Suprapubic skin (tissue), 4 donors: ENCODE measurements around the gene PDE3A. TPM values are rescaled to one million over a fixed set of nuclear protein-coding genes. Genes with fewer than 3 reads are reported as not detected.

Experiments used
- DNase-seq, 2 donors: peaks; one replicate each; pipeline ENCODE4 v3.0.0-alpha.2; 2019; ENCODE audit warnings: low spot score in 2 of 2
- H3K27ac ChIP-seq: fragments of 200-600 bp; sonication (generic); one replicate; pipeline ENCODE4 v1.5.1; 2019
- H3K27me3 ChIP-seq: fragments of 200-600 bp; sonication (generic); one replicate; pipeline ENCODE4 v1.5.1; 2019
- H3K36me3 ChIP-seq: fragments of 200-600 bp; sonication (generic); one replicate; pipeline ENCODE4 v1.5.1; 2019
- H3K4me1 ChIP-seq: fragments of 200-600 bp; sonication (generic); one replicate; pipeline ENCODE4 v1.5.1; 2019
- H3K4me3 ChIP-seq: fragments of 200-600 bp; sonication (generic); one replicate; pipeline ENCODE4 v1.5.1; 2019; ENCODE audit warnings: mild to moderate bottlenecking
- H3K9me3 ChIP-seq: fragments of 200-600 bp; sonication (generic); one replicate; pipeline ENCODE4 v1.5.1; 2019
- CTCF ChIP-seq, 2 donors: fragments of 200-600 bp in 1 of 2; fragments of 450-650 bp in 1 of 2; sonication (generic) in 1 of 2; IDR thresholded peaks; one replicate each; pipeline ENCODE4 v1.5.1; 2016 to 2019; ENCODE audit warnings: antibody characterized with exemption in 2 of 2, mild to moderate bottlenecking in 1 of 2, moderate library complexity in 1 of 2
- EP300 ChIP-seq: sonication (generic); formaldehyde crosslinking; IDR thresholded peaks from one replicate; pipeline ENCODE4 v1.6.1; 2017; ENCODE audit warnings: antibody characterized with exemption
- POLR2A ChIP-seq, 2 donors: fragments of 450-650 bp; IDR thresholded peaks; one replicate each; pipeline ENCODE4 v1.6.1; 2017; ENCODE audit warnings: antibody characterized with exemption in 2 of 2, mild to moderate bottlenecking in 2 of 2, moderate library complexity in 2 of 2
- POLR2AphosphoS5 ChIP-seq, 3 donors: sonication (generic); formaldehyde crosslinking; IDR thresholded peaks; one replicate each; pipeline ENCODE4 v1.6.1; 2017; ENCODE audit warnings: antibody characterized with exemption in 3 of 3
- WGBS: methylation state at CpG from one replicate; pipeline ENCODE4 v1.1.5; 2018; 5-methylcytosine and 5-hydroxymethylcytosine counted together
- total RNA-seq, 4 donors: library from RNA; depleted of rRNA; stranded (reverse); fragments of >200 nt; gene quantifications; one replicate each; pipeline ENCODE4 v1.1.0, GENCODE V29; 2016

PDE3A gene
- total RNA-seq, 4 donors from 2014 or later = 0.79 to 3.4 (median 1.4) TPM

GRCh38 chr12:20452496-20453010 lies 84.2 kb downstream of the PDE3A start:
- no peak for DNase-seq
- 78% methylated on average over 4 of the region's 4 CpGs for WGBS
- Histone ChIP-seq H3K4me1 (no peaks in the 10 kb centered on the region), H3K4me3 (no peak overlapping the region), H3K27ac (no peak overlapping the region), H3K27me3 (no peaks in the 10 kb centered on the region), H3K9me3 (no peaks in the 10 kb centered on the region), H3K36me3 (no peaks in the 10 kb centered on the region)
- no peak for TF ChIP-seq EP300
- no peak for TF ChIP-seq POLR2A (IDR thresholded peaks at IDR 0.05)
- TF ChIP-seq POLR2AphosphoS5 (IDR thresholded peaks at IDR 0.05) = no peak
- no peak for TF ChIP-seq CTCF (IDR thresholded peaks at IDR 0.05)

- Histone ChIP-seq H3K4me1 (no peaks in the 10 kb centered on the region), H3K4me3 (no peak overlapping the region), H3K27ac (no peak overlapping the region), H3K36me3 (no peaks in the 10 kb centered on the region), H3K27me3 (no peaks in the 10 kb centered on the region), H3K9me3 (no peaks in the 10 kb centered on the region)
- DNase-seq = no peak
- 93% methylated on average over 6 of the region's 6 CpGs for WGBS
- no peak for TF ChIP-seq POLR2AphosphoS5 (IDR thresholded peaks at IDR 0.05)
- TF ChIP-seq CTCF (IDR thresholded peaks at IDR 0.05) = no peak
- no peak for TF ChIP-seq POLR2A (IDR thresholded peaks at IDR 0.05)
- TF ChIP-seq EP300 = no peak
Measured at GRCh38 chr12:20453756-20454310, 85.5 kb downstream of the PDE3A start.

GRCh38 chr12:20455001-20455706 lies 86.8 kb downstream of the PDE3A start:
- Histone ChIP-seq H3K27ac (no peak overlapping the region), H3K27me3 (no peaks in the 10 kb centered on the region), H3K36me3 (no peaks in the 10 kb centered on the region), H3K9me3 (no peaks in the 10 kb centered on the region), H3K4me3 (no peak overlapping the region), H3K4me1 (no peaks in the 10 kb centered on the region)
- WGBS = 65% methylated on average over 4 of the region's 4 CpGs
- TF ChIP-seq EP300 = no peak
- TF ChIP-seq CTCF (IDR thresholded peaks at IDR 0.05) = no peak
- TF ChIP-seq POLR2AphosphoS5 (IDR thresholded peaks at IDR 0.05) = no peak
- no peak for TF ChIP-seq POLR2A (IDR thresholded peaks at IDR 0.05)
- no peak for DNase-seq

- Histone ChIP-seq H3K27me3 (no peaks in the 10 kb centered on the region), H3K4me3 (no peak overlapping the region), H3K4me1 (no peaks in the 10 kb centered on the region), H3K9me3 (no peaks in the 10 kb centered on the region), H3K27ac (no peak overlapping the region), H3K36me3 (no peaks in the 10 kb centered on the region)
- no peak for DNase-seq
- TF ChIP-seq POLR2AphosphoS5 (IDR thresholded peaks at IDR 0.05) = no peak
- TF ChIP-seq CTCF (IDR thresholded peaks at IDR 0.05) = no peak
- TF ChIP-seq POLR2A (IDR thresholded peaks at IDR 0.05) = no peak
- 79% methylated on average over 2 of the region's 2 CpGs for WGBS
Measured at GRCh38 chr12:20457582-20457981, 89.2 kb downstream of the PDE3A start.

- no peak overlapping the region for H3K4me3 ChIP-seq
- H3K27ac ChIP-seq = no peak overlapping the region
- no peaks in the 10 kb centered on the region for H3K9me3 ChIP-seq
- H3K27me3 ChIP-seq = no peaks in the 10 kb centered on the region
- H3K36me3 ChIP-seq = no peaks in the 10 kb centered on the region
- WGBS = 95% methylated on average over 1 of the region's 1 CpG
- TF ChIP-seq POLR2A (IDR thresholded peaks at IDR 0.05) (no peak), EP300 (no peak), POLR2AphosphoS5 (IDR thresholded peaks at IDR 0.05) (no peak), CTCF (IDR thresholded peaks at IDR 0.05) (no peak)
- H3K4me1 ChIP-seq = no peaks in the 10 kb centered on the region
- no peak for DNase-seq
Measured at GRCh38 chr12:20458011-20458410, 89.7 kb downstream of the PDE3A start.
